Left ventricle myocardium inferior (tissue), 1 donor: ENCODE results near the gene RAB44. TPM values are rescaled to one million over a fixed set of nuclear protein-coding genes. Genes with fewer than 3 reads are reported as not detected.

Source experiments
- DNase-seq: peaks from one replicate; pipeline ENCODE4 v3.0.0-alpha.2; 2020
- H3K27ac ChIP-seq: fragments of 200-600 bp; replicated peaks from 2 replicates; pipeline ENCODE4 v1.8.0; 2021
- H3K27me3 ChIP-seq: fragments of 200-600 bp; 2 replicates; pipeline ENCODE4 v1.8.0; 2021; ENCODE audit warnings: low read depth
- H3K36me3 ChIP-seq: fragments of 200-600 bp; 2 replicates; pipeline ENCODE4 v1.8.0; 2021
- H3K4me1 ChIP-seq: fragments of 200-600 bp; 2 replicates; pipeline ENCODE4 v1.8.0; 2021
- H3K4me3 ChIP-seq: fragments of 200-600 bp; 2 replicates; pipeline ENCODE4 v1.8.0; 2021; ENCODE audit warnings: mild to moderate bottlenecking, moderate library complexity
- H3K9me3 ChIP-seq: fragments of 200-600 bp; replicated peaks from 2 replicates; pipeline ENCODE4 v1.8.0; 2021
- CTCF ChIP-seq: fragments of 200-600 bp; IDR thresholded peaks from 2 replicates; pipeline ENCODE4 v1.8.0; 2021; ENCODE audit warnings: antibody characterized with exemption, mild to moderate bottlenecking, borderline replicate concordance
- intact Hi-C: fragments of 100-400 bp; cut with micrococcal nuclease; formaldehyde crosslinking; loops from one replicate; pipeline ENCODE4 v1.11.0; 2022
- total RNA-seq: library from RNA; stranded (reverse); fragmentation: NEBNext Ultra II Directional; extraction: Animal tissue kit (Norgen Biotek cat#: 25700); gene quantifications from one replicate; pipeline ENCODE4 v1.2.1, GENCODE V29; 2021
- donor health status: DM: no; HTN: yes; CAD: no; lungs with severe emphysema.

Gene RAB44
- total RNA-seq, 1 donor from 2014 or later = 0.05 TPM

- no peaks in the 10 kb centered on the region for H3K27me3 ChIP-seq
- H3K4me3 ChIP-seq = no peak overlapping the region
- no peaks in the 10 kb centered on the region for H3K36me3 ChIP-seq
- H3K4me1 ChIP-seq = no peaks in the 10 kb centered on the region
- no peak for DNase-seq
- no peaks in the 10 kb centered on the region for H3K9me3 ChIP-seq
- H3K27ac ChIP-seq = no peak overlapping the region
- intact Hi-C loops = no loop called here
- no peak for TF ChIP-seq CTCF
Observed at GRCh38 chr6:36713846-36714245, 16.2 kb downstream of the RAB44 start.

- no peak for DNase-seq
Observed at GRCh38 chr6:36714511-36714910, 16.9 kb downstream of the RAB44 start.

GRCh38 chr6:36715469-36715868, 17.8 kb downstream of the RAB44 start:
- no peak overlapping the region for H3K4me3 ChIP-seq
- H3K36me3 ChIP-seq = no peaks in the 10 kb centered on the region
- intact Hi-C loops = no loop called here
- H3K9me3 ChIP-seq = no peaks in the 10 kb centered on the region
- no peak for DNase-seq
- H3K27me3 ChIP-seq = no peaks in the 10 kb centered on the region
- TF ChIP-seq CTCF = no peak
- no peaks in the 10 kb centered on the region for H3K4me1 ChIP-seq
- H3K27ac ChIP-seq = no peak overlapping the region

More at GRCh38 chr6:36714511-36714910, 16.9 kb downstream of the RAB44 start:
- Histone ChIP-seq H3K27me3 (no peaks in the 10 kb centered on the region), H3K4me3 (no peak overlapping the region), H3K27ac (no peak overlapping the region), H3K9me3 (no peaks in the 10 kb centered on the region), H3K4me1 (no peaks in the 10 kb centered on the region), H3K36me3 (no peaks in the 10 kb centered on the region)
- intact Hi-C loops = no loop called here
- no peak for TF ChIP-seq CTCF

GRCh38 chr6:36716476-36717093, 19.0 kb downstream of the RAB44 start:
- Histone ChIP-seq H3K4me3 (no peak overlapping the region), H3K9me3 (no peaks in the 10 kb centered on the region), H3K4me1 (no peaks in the 10 kb centered on the region), H3K27ac (no peak overlapping the region), H3K27me3 (no peaks in the 10 kb centered on the region), H3K36me3 (no peaks in the 10 kb centered on the region)
- intact Hi-C loops = no loop called here
- no peak for DNase-seq
- TF ChIP-seq CTCF = no peak

GRCh38 chr6:36717231-36717825, 19.7 kb downstream of the RAB44 start:
- no peak for DNase-seq
- no peaks in the 10 kb centered on the region for H3K27me3 ChIP-seq
- H3K4me1 ChIP-seq = no peaks in the 10 kb centered on the region
- no peak overlapping the region for H3K27ac ChIP-seq
- TF ChIP-seq CTCF = no peak
- no peaks in the 10 kb centered on the region for H3K36me3 ChIP-seq
- intact Hi-C loops = no loop called here
- no peaks in the 10 kb centered on the region for H3K9me3 ChIP-seq
- no peak overlapping the region for H3K4me3 ChIP-seq
